ENCODE results near the gene CTIF. TPM values are rescaled to one million over a fixed set of nuclear protein-coding genes. Genes with fewer than 3 reads are reported as not detected.

Gene CTIF
- total RNA-seq, 1 donor from 2014 or later: 54.8 TPM

DNA sequence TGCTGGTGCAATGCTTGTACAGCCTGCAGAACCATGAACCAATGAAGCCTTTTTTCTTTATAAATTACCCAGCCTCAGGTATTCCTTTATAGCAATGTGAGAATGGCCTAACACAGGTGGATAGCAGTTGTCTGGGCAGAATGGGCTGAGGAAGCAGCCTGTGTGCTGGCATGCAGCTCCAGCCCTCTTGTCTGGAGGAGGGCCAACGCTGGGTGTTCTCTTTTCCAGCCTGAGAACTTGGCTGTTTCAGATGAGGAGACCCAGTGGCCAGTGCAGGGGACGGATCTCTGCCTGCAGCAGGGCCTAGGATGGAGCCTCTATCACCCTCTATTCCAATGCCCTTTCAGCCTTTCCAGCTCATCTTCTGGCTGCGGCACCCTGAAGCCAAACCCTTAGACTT, 58.8 kb downstream of the CTIF start:
- intact Hi-C loops (cut with DNase I): no loop called here
- Histone ChIP-seq H3K4me3 (no peak overlapping the region), H3K27ac (no peak overlapping the region), H3K4me1 (no peaks in the 10 kb centered on the region), H3K9me3 (no peaks in the 10 kb centered on the region), H3K36me3 (peaks cover 3% of the 10 kb centered on the region), H3K27me3 (ENCODE audit: low read depth) (no peaks in the 10 kb centered on the region)
- no peak for DNase-seq
- TF ChIP-seq, protein P1, sequence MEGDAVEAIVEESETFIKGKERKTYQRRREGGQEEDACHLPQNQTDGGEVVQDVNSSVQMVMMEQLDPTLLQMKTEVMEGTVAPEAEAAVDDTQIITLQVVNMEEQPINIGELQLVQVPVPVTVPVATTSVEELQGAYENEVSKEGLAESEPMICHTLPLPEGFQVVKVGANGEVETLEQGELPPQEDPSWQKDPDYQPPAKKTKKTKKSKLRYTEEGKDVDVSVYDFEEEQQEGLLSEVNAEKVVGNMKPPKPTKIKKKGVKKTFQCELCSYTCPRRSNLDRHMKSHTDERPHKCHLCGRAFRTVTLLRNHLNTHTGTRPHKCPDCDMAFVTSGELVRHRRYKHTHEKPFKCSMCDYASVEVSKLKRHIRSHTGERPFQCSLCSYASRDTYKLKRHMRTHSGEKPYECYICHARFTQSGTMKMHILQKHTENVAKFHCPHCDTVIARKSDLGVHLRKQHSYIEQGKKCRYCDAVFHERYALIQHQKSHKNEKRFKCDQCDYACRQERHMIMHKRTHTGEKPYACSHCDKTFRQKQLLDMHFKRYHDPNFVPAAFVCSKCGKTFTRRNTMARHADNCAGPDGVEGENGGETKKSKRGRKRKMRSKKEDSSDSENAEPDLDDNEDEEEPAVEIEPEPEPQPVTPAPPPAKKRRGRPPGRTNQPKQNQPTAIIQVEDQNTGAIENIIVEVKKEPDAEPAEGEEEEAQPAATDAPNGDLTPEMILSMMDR (IDR thresholded peaks at IDR 0.05): no peak
- ATAC-seq: no peak

DNA sequence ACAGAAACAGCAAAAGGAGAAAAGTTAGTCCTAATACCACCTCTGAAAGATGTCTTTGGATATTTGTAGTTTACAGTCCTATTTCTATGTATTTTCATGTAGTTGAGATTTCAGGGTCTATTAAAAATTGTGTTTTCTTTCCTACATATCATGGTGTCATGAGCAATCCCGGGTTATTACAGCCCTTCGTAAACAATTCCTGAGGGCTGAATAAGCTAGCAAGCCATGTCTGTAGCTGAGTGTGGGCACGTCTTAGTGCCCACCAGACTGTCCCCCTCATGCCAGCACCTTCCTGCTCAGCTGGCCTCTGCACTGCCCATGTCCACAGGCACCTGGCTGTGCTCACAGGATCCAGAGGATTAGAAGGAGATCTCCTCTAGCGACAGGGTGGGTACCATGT, 60.6 kb downstream of the CTIF start:
- H3K9me3 ChIP-seq: no peaks in the 10 kb centered on the region
- intact Hi-C loops (cut with DNase I): no loop called here
- H3K27me3 ChIP-seq (ENCODE audit: low read depth): no peaks in the 10 kb centered on the region
- no peak for ATAC-seq
- H3K36me3 ChIP-seq: peaks cover 3% of the 10 kb centered on the region
- no peak for DNase-seq
- H3K4me3 ChIP-seq: no peak overlapping the region
- H3K4me1 ChIP-seq: no peaks in the 10 kb centered on the region
- TF ChIP-seq, protein P1 (IDR thresholded peaks at IDR 0.05): no peak
- H3K27ac ChIP-seq: no peak overlapping the region

DNA sequence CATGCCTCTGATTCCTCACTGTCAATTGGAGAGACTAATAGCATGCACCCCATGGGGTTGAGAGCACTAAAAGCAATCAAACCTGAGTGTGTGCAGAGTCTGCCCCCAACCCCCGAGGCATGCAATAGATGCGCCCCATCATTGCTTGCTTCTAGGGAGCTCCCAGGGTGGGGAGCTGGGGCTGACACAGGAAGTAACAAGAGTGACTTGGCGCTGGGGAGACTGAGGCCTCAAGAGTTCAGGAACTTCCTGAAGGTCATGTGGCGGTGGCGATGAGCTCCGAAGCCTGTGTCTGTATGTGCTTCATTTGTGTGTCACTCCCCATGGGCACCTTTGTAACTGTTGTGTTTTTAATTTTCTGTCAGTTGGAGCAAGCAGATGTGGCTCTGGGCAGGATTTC, 61.2 kb downstream of the CTIF start:
- Histone ChIP-seq H3K9me3 (no peaks in the 10 kb centered on the region), H3K27me3 (ENCODE audit: low read depth) (no peaks in the 10 kb centered on the region), H3K4me1 (no peaks in the 10 kb centered on the region), H3K4me3 (no peak overlapping the region), H3K27ac (no peak overlapping the region), H3K36me3 (peaks cover under 1% of the 10 kb centered on the region)
- intact Hi-C loops (cut with DNase I): no loop called here
- ATAC-seq: no peak
- no peak for DNase-seq
- TF ChIP-seq, protein P1 (IDR thresholded peaks at IDR 0.05): no peak

DNA sequence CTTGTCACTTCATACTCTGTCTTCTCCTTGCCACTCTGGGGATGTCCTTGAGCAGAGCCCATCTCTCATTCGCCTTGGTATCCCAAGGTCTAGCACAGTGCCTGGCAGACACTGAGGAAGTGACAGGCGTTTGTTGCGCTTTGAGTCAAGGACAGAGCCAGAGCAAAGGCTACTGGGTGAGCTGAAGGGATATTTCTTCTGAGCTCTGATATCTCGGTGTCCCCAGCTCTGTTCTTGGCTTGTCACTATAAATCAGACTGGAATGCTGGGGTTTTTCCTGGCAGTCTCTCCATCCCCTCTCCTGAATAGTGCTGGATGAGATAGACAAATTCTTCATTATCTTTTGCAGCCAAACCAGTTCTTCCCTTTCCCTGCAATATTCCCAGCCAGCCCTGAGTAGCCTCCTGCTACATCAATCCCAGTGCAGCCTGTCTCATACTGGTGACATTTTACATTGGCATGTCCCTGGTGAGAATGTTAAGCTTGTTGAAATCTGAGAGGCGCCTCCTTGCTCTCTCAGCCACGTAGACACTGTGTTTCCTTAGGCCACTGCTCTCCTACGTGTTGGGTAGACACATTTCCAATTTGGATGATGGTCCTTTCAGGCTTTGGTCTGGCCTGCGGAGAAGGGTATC, 61.7 kb downstream of the CTIF start:
- no peak for DNase-seq
- Histone ChIP-seq H3K27ac (no peak overlapping the region), H3K36me3 (no peaks in the 10 kb centered on the region), H3K9me3 (no peaks in the 10 kb centered on the region), H3K27me3 (ENCODE audit: low read depth) (no peaks in the 10 kb centered on the region), H3K4me3 (no peak overlapping the region), H3K4me1 (no peaks in the 10 kb centered on the region)
- TF ChIP-seq, protein P1 (IDR thresholded peaks at IDR 0.05): no peak
- ATAC-seq: no peak
- intact Hi-C loops (cut with DNase I): no loop called here

DNA sequence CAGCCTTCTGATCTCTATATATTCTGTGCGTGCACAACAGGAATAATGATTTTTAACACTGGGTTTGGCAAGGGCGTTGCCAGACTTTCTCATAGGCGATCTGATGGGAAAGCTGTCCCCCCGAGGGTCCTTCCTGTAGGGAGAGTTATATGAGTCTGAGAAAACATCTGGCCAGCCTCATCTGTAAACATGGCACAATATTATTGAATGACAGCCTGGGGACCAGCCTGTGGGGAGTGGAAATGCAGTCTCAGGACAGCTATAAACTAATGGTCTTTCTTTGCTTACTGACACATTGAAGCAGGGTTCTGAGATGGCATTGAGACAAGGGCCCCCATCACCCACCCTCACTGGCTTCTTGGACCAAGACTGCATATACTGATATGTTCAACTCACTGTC, 62.5 kb downstream of the CTIF start:
- intact Hi-C loops (cut with DNase I): no loop called here
- Histone ChIP-seq H3K4me3 (no peak overlapping the region), H3K36me3 (no peaks in the 10 kb centered on the region)

More for the DNA sequence above, 62.5 kb downstream of the CTIF start:
- no peak overlapping the region for H3K27ac ChIP-seq
- H3K27me3 ChIP-seq (ENCODE audit: low read depth): no peaks in the 10 kb centered on the region
- no peak for ATAC-seq
- DNase-seq: no peak
- H3K4me1 ChIP-seq: no peaks in the 10 kb centered on the region
- TF ChIP-seq, protein P1 (IDR thresholded peaks at IDR 0.05): no peak
- H3K9me3 ChIP-seq: no peaks in the 10 kb centered on the region
